Epithelial cell of proximal tubule (primary cell): ENCODE data around the gene MGAT1. TPM values are rescaled to one million over a fixed set of nuclear protein-coding genes. Genes with fewer than 3 reads are reported as not detected.
"Not testable (repeated sequence)": the region's sequence is repeated elsewhere in the genome, so short reads cannot be mapped to it uniquely, and the experiment has no call there.

Source experiments
- DNase-seq: peaks from one replicate; pipeline ENCODE4 v3.0.0-alpha.2; 2011; ENCODE audit warnings: low read depth
- H3K4me3 ChIP-seq: 2 replicates; pipeline ENCODE4 v1.5.1; 2011; ENCODE audit warnings: low read depth, mild to moderate bottlenecking, low read length
- CTCF ChIP-seq: conservative IDR thresholded peaks from 2 replicates; pipeline ENCODE4 v1.5.1; 2012; ENCODE audit warnings: low read depth, mild to moderate bottlenecking, low read length
- total RNA-seq: library from RNA; depleted of rRNA; stranded (reverse); fragments of >200 nt; gene quantifications from 2 replicates; pipeline ENCODE4 v1.2.3, GENCODE V29; 2015

The MGAT1 gene
- total RNA-seq, 1 donor from 2014 or later: 71.7 TPM

DNA sequence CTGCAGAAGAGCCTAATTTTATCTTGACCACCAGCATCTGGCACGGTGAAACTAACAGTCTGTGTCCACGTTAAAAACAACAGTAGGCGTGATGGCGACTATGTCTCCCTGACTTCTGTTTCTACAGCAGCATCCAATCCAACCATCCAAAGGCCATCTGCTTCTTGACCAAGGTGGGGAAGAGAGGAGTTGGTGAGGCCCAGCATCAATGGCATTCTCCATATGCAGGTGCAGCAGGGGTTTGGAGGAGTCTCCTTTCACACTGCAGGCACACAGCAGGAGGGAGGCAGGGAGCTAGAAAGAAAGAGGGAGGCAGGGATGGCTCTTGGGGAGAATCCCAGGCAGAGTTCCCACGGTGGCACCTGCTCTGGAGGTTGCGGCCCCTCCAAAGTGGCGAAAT lies 27.0 kb downstream of the MGAT1 start:
- no peak for TF ChIP-seq CTCF
- no peak overlapping the region for H3K4me3 ChIP-seq
- no peak for DNase-seq

DNA sequence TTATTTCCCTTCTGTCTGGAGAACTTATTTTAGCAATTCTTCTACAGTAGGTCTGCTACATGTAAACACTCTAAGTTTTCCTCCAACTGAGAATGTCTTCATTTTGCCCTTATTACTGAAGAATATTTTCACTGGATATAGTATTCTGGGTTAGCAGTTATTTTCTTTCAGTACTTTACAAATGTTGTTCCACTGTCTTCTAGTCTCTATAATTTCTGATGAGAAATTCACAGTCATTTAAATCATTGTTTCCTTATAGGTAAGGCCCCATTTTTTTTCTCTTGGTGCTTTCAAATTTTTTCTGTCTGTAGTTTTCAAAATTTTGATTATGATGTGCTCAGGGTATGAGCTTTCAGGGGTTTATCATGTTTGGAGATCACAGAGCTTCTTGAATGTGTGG lies 30.8 kb downstream of the MGAT1 start:
- H3K4me3 ChIP-seq: no peak overlapping the region
- TF ChIP-seq CTCF: no peak
- no peak for DNase-seq

GRCh38 chr5:180769821-180770220 lies 32.8 kb downstream of the MGAT1 start:
- TF ChIP-seq CTCF: no peak
- no peak overlapping the region for H3K4me3 ChIP-seq
- no peak for DNase-seq

GRCh38 chr5:180755601-180756000 lies 47.0 kb downstream of the MGAT1 start:
- DNase-seq: no peak
- no peak overlapping the region for H3K4me3 ChIP-seq
- TF ChIP-seq CTCF: no peak

GRCh38 chr5:180744253-180744652 lies 58.4 kb downstream of the MGAT1 start:
- no peak for TF ChIP-seq CTCF
- no peak overlapping the region for H3K4me3 ChIP-seq
- no peak for DNase-seq

GRCh38 chr5:180742727-180743126 lies 59.9 kb downstream of the MGAT1 start:
- H3K4me3 ChIP-seq: no peak overlapping the region
- DNase-seq: no peak
- no peak for TF ChIP-seq CTCF

DNA sequence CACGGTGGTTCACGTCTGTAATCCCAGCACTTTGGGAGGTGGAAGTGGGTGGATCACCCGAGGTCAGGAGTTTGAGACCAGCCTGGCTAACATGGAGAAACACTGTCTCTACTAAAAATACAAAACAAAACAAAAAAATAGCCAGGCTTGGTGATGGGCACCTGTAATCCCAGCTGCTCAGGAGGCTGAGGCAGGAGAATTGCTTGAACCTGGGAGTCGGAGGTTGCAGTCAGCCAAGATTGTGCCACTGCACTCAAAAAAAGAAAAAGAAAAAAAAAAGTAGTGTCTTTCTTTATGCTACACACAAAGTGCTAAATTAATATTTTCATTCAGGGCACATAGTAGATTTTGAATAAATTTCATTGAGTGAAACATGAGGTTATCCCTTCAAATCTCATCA lies 61.7 kb downstream of the MGAT1 start:
- not testable (repeated sequence) for H3K4me3 ChIP-seq, DNase-seq

- no peak for DNase-seq
- H3K4me3 ChIP-seq: no peak within 1 kb of the TSS
- TF ChIP-seq CTCF: no peak
These were observed 62.6 kb downstream of the MGAT1 start, which contains the start of gene OR2Y1 for GRCh38 chr5:180739958-180740357. TSS of gene OR2Y1 (minus strand) at chr5:180740058. CDS start at chr5:180740058, 0 bp downstream.
